ENCODE measurements around the gene PGM5. TPM values are rescaled to one million over a fixed set of nuclear protein-coding genes. Genes with fewer than 3 reads are reported as not detected.

The PGM5 gene
- total RNA-seq, 1 experiment from 2014 or later, result not detected

DNA sequence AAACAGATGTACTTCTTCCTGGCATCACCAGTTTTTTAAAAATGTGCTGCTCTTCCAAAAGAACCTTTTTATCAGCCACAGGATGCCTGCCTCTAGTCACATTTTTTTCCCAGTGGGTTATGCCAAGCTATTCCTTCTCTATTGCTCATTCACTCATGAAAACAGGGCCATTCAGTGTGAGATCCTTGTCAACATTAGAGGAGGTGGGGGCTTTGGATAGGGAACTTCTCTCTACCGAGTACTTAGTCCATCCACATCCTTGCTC is 181.1 kb downstream of the PGM5 start:
- no CpG with 5 or more reads among the region's 1 CpG for WGBS (ENCODE audit: extremely low coverage, insufficient read length, low lambda C conversion rate)
- Histone ChIP-seq H4K5ac (ENCODE audit: insufficient read length, low read depth, low read length) (no peak overlapping the region), H3K79me1 (ENCODE audit: insufficient read depth, low read depth, low read length, poor library complexity, severe bottlenecking) (no peaks in the 10 kb centered on the region), H3K56ac (ENCODE audit: insufficient read length, low read depth, low read length) (no peak overlapping the region), H2BK5ac (ENCODE audit: insufficient read length, low read length) (no peak overlapping the region), H2BK12ac (ENCODE audit: insufficient read length, low read depth, low read length) (no peak overlapping the region), H4K91ac (ENCODE audit: insufficient read length, low read depth, low read length) (no peak overlapping the region), H2AK5ac (ENCODE audit: insufficient read length, low read length) (no peak overlapping the region), H2BK120ac (ENCODE audit: low read depth, low read length, poor library complexity, severe bottlenecking) (no peak overlapping the region), H3K79me2 (ENCODE audit: insufficient read depth, low read length) (no peaks in the 10 kb centered on the region), H2BK20ac (ENCODE audit: low read depth, low read length, poor library complexity, severe bottlenecking) (no peak overlapping the region), H3K14ac (ENCODE audit: insufficient read depth, low read length) (no peak overlapping the region), H3K18ac (ENCODE audit: insufficient read length, low read depth, low read length) (no peak overlapping the region), H3K9me3 (ENCODE audit: control insufficient read depth, low read depth, low read length) (no peaks in the 10 kb centered on the region), H3K27me3 (ENCODE audit: insufficient read depth, low read length) (peaks cover 2% of the 10 kb centered on the region; the same call in 1 of the 2 replicates), H3K27ac (ENCODE audit: insufficient read length, low read depth, low read length) (no peak overlapping the region), H3K23me2 (ENCODE audit: insufficient read length, low read depth, low read length, poor library complexity, severe bottlenecking) (no peaks in the 10 kb centered on the region), H2AFZ (ENCODE audit: low read length) (no peak overlapping the region), H2BK15ac (ENCODE audit: low read depth, low read length) (no peak overlapping the region), H4K8ac (replicated peaks; ENCODE audit: insufficient read length, low read depth, low read length) (no peak overlapping the region), H3K4me2 (ENCODE audit: insufficient read depth, insufficient read length, low read length) (no peak overlapping the region), H3T11ph (ENCODE audit: low read length) (no peak overlapping the region), H3K9ac (ENCODE audit: extremely low read depth, insufficient read length, low read length) (no peak overlapping the region), H3K4ac (ENCODE audit: low read depth, low read length) (no peak overlapping the region), H4K20me1 (ENCODE audit: control insufficient read depth, insufficient read depth, insufficient read length) (no peaks in the 10 kb centered on the region), H3K23ac (ENCODE audit: insufficient read length, low read depth, low read length) (no peak overlapping the region), H3K4me1 (ENCODE audit: insufficient read depth, low read length) (no peaks in the 10 kb centered on the region)
- no peaks in the 10 kb centered on the region for H3K36me3 Mint-ChIP-seq (ENCODE audit: insufficient read depth in 1 of 3, low read depth in 3 of 3)
- H3K27ac Mint-ChIP-seq, result no peak overlapping the region
- H3K4me3 Mint-ChIP-seq, result no peak overlapping the region
- no peaks in the 10 kb centered on the region; a peak in 1 of 5 replicates for H3K9me3 Mint-ChIP-seq
- H3K27me3 Mint-ChIP-seq (ENCODE audit: low read depth), result peaks cover 97% of the 10 kb centered on the region
- TF ChIP-seq, protein P1, sequence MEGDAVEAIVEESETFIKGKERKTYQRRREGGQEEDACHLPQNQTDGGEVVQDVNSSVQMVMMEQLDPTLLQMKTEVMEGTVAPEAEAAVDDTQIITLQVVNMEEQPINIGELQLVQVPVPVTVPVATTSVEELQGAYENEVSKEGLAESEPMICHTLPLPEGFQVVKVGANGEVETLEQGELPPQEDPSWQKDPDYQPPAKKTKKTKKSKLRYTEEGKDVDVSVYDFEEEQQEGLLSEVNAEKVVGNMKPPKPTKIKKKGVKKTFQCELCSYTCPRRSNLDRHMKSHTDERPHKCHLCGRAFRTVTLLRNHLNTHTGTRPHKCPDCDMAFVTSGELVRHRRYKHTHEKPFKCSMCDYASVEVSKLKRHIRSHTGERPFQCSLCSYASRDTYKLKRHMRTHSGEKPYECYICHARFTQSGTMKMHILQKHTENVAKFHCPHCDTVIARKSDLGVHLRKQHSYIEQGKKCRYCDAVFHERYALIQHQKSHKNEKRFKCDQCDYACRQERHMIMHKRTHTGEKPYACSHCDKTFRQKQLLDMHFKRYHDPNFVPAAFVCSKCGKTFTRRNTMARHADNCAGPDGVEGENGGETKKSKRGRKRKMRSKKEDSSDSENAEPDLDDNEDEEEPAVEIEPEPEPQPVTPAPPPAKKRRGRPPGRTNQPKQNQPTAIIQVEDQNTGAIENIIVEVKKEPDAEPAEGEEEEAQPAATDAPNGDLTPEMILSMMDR (conservative IDR thresholded peaks at IDR 0.05), result no peak
- DNase-seq, result no peak
- no peaks in the 10 kb centered on the region for H3K4me1 Mint-ChIP-seq
